Suprapubic skin (tissue), 3 donors: ENCODE data around the gene CDC25B.
"Not testable (repeated sequence)": the region's sequence is repeated elsewhere in the genome, so short reads cannot be mapped to it uniquely, and the experiment has no call there.

Experiments used
- POLR2AphosphoS5 ChIP-seq, 3 donors: sonication (generic); formaldehyde crosslinking; IDR thresholded peaks; one replicate each; pipeline ENCODE4 v1.6.1; 2017; ENCODE audit warnings: antibody characterized with exemption in 3 of 3
- TF ChIP-seq, protein P1 (sequence below), 2 donors: fragments of 200-600 bp in 1 of 2; fragments of 450-650 bp in 1 of 2; sonication (generic) in 1 of 2; IDR thresholded peaks; one replicate each; pipeline ENCODE4 v1.5.1; 2016 to 2019; ENCODE audit warnings: antibody characterized with exemption in 2 of 2, mild to moderate bottlenecking in 1 of 2, moderate library complexity in 1 of 2

DNA sequence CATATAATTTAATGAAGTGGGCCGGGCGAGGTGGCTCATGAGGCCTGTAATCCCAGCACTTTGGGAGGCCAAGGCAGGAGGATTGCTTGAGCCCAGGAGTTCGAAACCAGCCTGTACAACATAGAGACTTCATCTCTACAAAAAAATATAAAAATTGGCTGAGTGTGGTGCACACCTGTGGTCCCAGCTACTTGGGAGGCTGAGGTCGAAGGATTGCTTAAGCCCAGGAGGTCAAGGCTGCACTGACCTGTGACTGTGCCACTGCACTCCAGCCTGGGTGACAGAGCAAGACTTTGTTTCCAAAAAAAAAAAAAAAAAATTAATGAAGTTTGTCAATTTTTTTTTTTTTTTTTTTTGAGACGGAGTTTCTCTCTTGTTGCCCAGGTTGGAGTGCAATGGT is 33.8 kb downstream of the CDC25B start:
- TF ChIP-seq, protein P1, sequence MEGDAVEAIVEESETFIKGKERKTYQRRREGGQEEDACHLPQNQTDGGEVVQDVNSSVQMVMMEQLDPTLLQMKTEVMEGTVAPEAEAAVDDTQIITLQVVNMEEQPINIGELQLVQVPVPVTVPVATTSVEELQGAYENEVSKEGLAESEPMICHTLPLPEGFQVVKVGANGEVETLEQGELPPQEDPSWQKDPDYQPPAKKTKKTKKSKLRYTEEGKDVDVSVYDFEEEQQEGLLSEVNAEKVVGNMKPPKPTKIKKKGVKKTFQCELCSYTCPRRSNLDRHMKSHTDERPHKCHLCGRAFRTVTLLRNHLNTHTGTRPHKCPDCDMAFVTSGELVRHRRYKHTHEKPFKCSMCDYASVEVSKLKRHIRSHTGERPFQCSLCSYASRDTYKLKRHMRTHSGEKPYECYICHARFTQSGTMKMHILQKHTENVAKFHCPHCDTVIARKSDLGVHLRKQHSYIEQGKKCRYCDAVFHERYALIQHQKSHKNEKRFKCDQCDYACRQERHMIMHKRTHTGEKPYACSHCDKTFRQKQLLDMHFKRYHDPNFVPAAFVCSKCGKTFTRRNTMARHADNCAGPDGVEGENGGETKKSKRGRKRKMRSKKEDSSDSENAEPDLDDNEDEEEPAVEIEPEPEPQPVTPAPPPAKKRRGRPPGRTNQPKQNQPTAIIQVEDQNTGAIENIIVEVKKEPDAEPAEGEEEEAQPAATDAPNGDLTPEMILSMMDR (IDR thresholded peaks at IDR 0.05) = not testable (repeated sequence)
- not testable (repeated sequence) for TF ChIP-seq POLR2AphosphoS5 (IDR thresholded peaks at IDR 0.05)
